ENCODE data around the gene PIPOX.

- TF ChIP-seq CTCF (IDR thresholded peaks at IDR 0.05) (no peak), POLR2A (IDR thresholded peaks at IDR 0.05) (no peak)
These were observed 42.0 kb upstream of the PIPOX start for GRCh38 chr17:29000973-29001372.
